B cell (primary cell): Measurements from ENCODE around the gene OIT3. TPM values are rescaled to one million over a fixed set of nuclear protein-coding genes. Genes with fewer than 3 reads are reported as not detected.

Experiments
- ATAC-seq: fragments of 200-7000 bp; cut with Tn5 transposase; one replicate; pipeline ENCODE4 v1.10.0; 2021; ENCODE audit warnings: low read depth, mild to moderate bottlenecking, moderate number of reproducible peaks, moderate library complexity
- CTCF ChIA-PET: fragments of 350-600 bp; sonication (Branson Sonifier 250); formaldehyde crosslinking; loops from one replicate; lab custom pipeline; 2021; ENCODE audit warnings: antibody characterized with exemption, inconsistent platforms; lab: Charles Lee
- POLR2A ChIA-PET: fragments of 350-600 bp; sonication (Branson Sonifier 250); formaldehyde crosslinking; loops from one replicate; lab custom pipeline; 2021; ENCODE audit warnings: antibody characterized with exemption; lab: Charles Lee
- DNase-seq: peaks from one replicate; pipeline ENCODE4 v3.0.0; 2013
- H2AFZ ChIP-seq: 2 replicates; pipeline ENCODE4 v1.6.1; 2012; ENCODE audit warnings: mild to moderate bottlenecking, low read depth, low read length; ENCODE audit not compliant: insufficient read depth, poor library complexity, severe bottlenecking
- H3K27ac ChIP-seq, 2 donors: 1 replicate in 1 of 2; 2 replicates in 1 of 2; pipeline ENCODE4 v1.5.1; 2012 to 2013; ENCODE audit warnings: low read length in 2 of 2, mild to moderate bottlenecking in 2 of 2, moderate library complexity in 1 of 2
- H3K27me3 ChIP-seq, 4 experiments: fragments of 200-600 bp in 1 of 4; sonication (generic) in 1 of 4; replicated peaks in 1 of 4; 1 replicate in 2 of 4; 2 replicates in 2 of 4; pipeline versions ENCODE4 v1.6.1 to v1.7.0; 2013 to 2016; ENCODE audit warnings: low read length in 3 of 4, mild to moderate bottlenecking in 2 of 4, mixed read lengths in 1 of 4, moderate library complexity in 1 of 4; ENCODE audit not compliant: insufficient read depth in 4 of 4, control insufficient read depth in 3 of 4; ENCODE audit errors: control extremely low read depth in 1 of 4
- H3K36me3 ChIP-seq, 2 experiments: replicated peaks in 1 of 2; 1 replicate in 1 of 2; 2 replicates in 1 of 2; pipeline versions ENCODE4 v1.6.1 to v1.7.1; 2013; ENCODE audit warnings: low read length in 1 of 2; ENCODE audit not compliant: insufficient read depth in 2 of 2, control insufficient read depth in 1 of 2; ENCODE audit errors: control extremely low read depth in 1 of 2, extremely low read depth in 1 of 2
- H3K4me1 ChIP-seq, 2 donors: fragments of 200-600 bp in 1 of 2; sonication (generic) in 1 of 2; 1 replicate in 1 of 2; 2 replicates in 1 of 2; pipeline versions ENCODE4 v1.5.1 to v1.6.1; 2013 to 2017; ENCODE audit warnings: low read length in 2 of 2; ENCODE audit not compliant: control insufficient read depth in 2 of 2, insufficient read depth in 2 of 2
- H3K4me2 ChIP-seq: replicated peaks from 2 replicates; pipeline ENCODE3; 2012; ENCODE audit warnings: mild to moderate bottlenecking, low read depth, low read length; ENCODE audit not compliant: poor library complexity, severe bottlenecking
- H3K4me3 ChIP-seq, 5 experiments: fragments of 200-600 bp in 1 of 5; sonication (generic) in 1 of 5; 1 replicate in 3 of 5; 2 replicates in 2 of 5; pipeline versions ENCODE4 v1.5.1 to v1.7.0; 2011 to 2016; ENCODE audit warnings: low read length in 4 of 5, mild to moderate bottlenecking in 4 of 5, low read depth in 2 of 5, control low read depth in 1 of 5, moderate library complexity in 1 of 5; ENCODE audit not compliant: insufficient read depth in 1 of 5; ENCODE audit errors: control extremely low read depth in 1 of 5, extremely low read depth in 1 of 5
- H3K79me2 ChIP-seq: fragments of 200-600 bp; sonication (generic); one replicate; pipeline ENCODE4 v1.6.0; 2016; ENCODE audit warnings: low read length; ENCODE audit not compliant: control insufficient read depth, insufficient read depth
- H3K9ac ChIP-seq: fragments of 200-600 bp; sonication (generic); 2 replicates; pipeline ENCODE4 v1.6.1; 2017; ENCODE audit warnings: mild to moderate bottlenecking, low read length, moderate library complexity
- H3K9me3 ChIP-seq, 3 donors: one replicate each; pipeline versions ENCODE4 v1.6.1 to v1.7.1; 2013; ENCODE audit warnings: low read length in 2 of 3; ENCODE audit not compliant: control insufficient read depth in 2 of 3, insufficient read depth in 1 of 3; ENCODE audit errors: control extremely low read depth in 1 of 3
- H4K20me1 ChIP-seq: 2 replicates; pipeline ENCODE4 v1.6.0; 2012; ENCODE audit warnings: mild to moderate bottlenecking, low read length; ENCODE audit not compliant: insufficient read depth, control insufficient read depth, poor library complexity, severe bottlenecking
- H3K27ac Mint-ChIP-seq: one replicate; pipeline ENCODE4 v1.8.0; 2021; ENCODE audit warnings: mixed read lengths
- H3K27me3 Mint-ChIP-seq: one replicate; pipeline ENCODE4 v1.8.0; 2021; ENCODE audit warnings: mixed read lengths
- H3K4me1 Mint-ChIP-seq: one replicate; pipeline ENCODE4 v1.8.0; 2021; ENCODE audit warnings: mixed read lengths
- H3K4me3 Mint-ChIP-seq: one replicate; pipeline ENCODE4 v1.8.0; 2021; ENCODE audit warnings: mixed read lengths
- H3K9me3 Mint-ChIP-seq: one replicate; pipeline ENCODE4 v1.8.0; 2022; ENCODE audit warnings: mixed read lengths; ENCODE audit not compliant: insufficient read depth
- EZH2 ChIP-seq: IDR thresholded peaks from 2 replicates; pipeline ENCODE4 v1.6.1; 2012; ENCODE audit warnings: borderline replicate concordance, low read depth, mild to moderate bottlenecking, moderate library complexity, low read length; ENCODE audit not compliant: insufficient read depth, poor library complexity, severe bottlenecking
- WGBS: methylation state at CpG from one replicate; pipeline ENCODE4 v1.1.5; 2013; ENCODE audit warnings: missing lambda C conversion rate; ENCODE audit not compliant: insufficient coverage; 5-methylcytosine and 5-hydroxymethylcytosine counted together
- intact Hi-C: fragments of 100-400 bp; cut with micrococcal nuclease; formaldehyde crosslinking; loops from one replicate; pipeline ENCODE4 v1.10.0; 2022
- polyA plus RNA-seq: library from polyadenylated mRNA; depleted of rRNA; stranded (reverse); fragments of >200 nt; gene quantifications from 2 replicates; pipeline ENCODE4 v1.2.3, GENCODE V29; 2012
- total RNA-seq, 2 donors: library from RNA; stranded (reverse); fragments of 120-200 nt in 1 of 2; gene quantifications; 1 replicate in 1 of 2; 2 replicates in 1 of 2; pipeline versions ENCODE4 v1.2.3 to v1.2.4, GENCODE V29; 2013 to 2022
- TF ChIP-seq, protein P1 (sequence below): fragments of 200-600 bp; IDR thresholded peaks from one replicate; pipeline ENCODE4 v1.8.0; 2022; ENCODE audit warnings: antibody characterized with exemption, mild to moderate bottlenecking

OIT3 gene
- total and polyA plus RNA-seq, 2 donors (not counting 1 experiment from before 2014, with no cell fraction given): 0.04 TPM; not detected in 1

DNA sequence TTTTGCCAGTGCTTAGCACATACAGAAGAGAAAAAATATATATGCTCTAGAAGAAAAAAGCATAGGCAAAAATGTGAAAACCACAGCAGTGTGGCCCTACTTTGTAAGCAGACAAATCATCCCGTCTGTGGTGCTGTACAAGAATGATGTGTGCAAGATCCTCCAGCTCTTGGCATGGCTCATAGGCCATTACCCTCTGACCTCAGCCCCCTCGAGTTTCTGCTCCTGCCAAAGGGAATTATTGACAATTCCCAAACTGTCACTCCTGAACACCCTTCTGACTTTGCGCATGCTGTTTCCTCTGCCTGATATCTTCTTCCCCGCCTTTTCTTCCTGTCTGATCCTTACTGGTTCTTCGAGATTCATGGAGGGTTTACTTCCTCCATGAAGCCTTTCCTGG is 33.9 kb downstream of the OIT3 start:
- no peak overlapping the region for H3K9ac ChIP-seq
- ATAC-seq (no peak), DNase-seq (no peak)
- no peaks in the 10 kb centered on the region for H3K36me3 ChIP-seq
- intact Hi-C loops: no loop called here
- H3K4me1 ChIP-seq: no peaks in the 10 kb centered on the region
- peaks cover 0 to 7% (median 2%) of the 10 kb centered on the region in 4 experiments for H3K27me3 ChIP-seq
- Mint-ChIP-seq H3K27ac (no peak overlapping the region), H3K27me3 (peaks cover 8% of the 10 kb centered on the region), H3K9me3 (no peaks in the 10 kb centered on the region), H3K4me1 (no peaks in the 10 kb centered on the region), H3K4me3 (no peak overlapping the region)
- peaks cover 0 to 4% (median 0%) of the 10 kb centered on the region in 3 donors for H3K9me3 ChIP-seq
- H3K27ac ChIP-seq: no peak overlapping the region
- no peaks in the 10 kb centered on the region for H3K79me2 ChIP-seq
- no peaks in the 10 kb centered on the region for H4K20me1 ChIP-seq
- ChIA-PET POLR2A (no interaction called here), CTCF (no interaction called here)
- H3K4me3 ChIP-seq: no peak overlapping the region
- 75% methylated on average over 4 of the region's 5 CpGs for WGBS
- no peak for TF ChIP-seq EZH2
- TF ChIP-seq, protein P1, sequence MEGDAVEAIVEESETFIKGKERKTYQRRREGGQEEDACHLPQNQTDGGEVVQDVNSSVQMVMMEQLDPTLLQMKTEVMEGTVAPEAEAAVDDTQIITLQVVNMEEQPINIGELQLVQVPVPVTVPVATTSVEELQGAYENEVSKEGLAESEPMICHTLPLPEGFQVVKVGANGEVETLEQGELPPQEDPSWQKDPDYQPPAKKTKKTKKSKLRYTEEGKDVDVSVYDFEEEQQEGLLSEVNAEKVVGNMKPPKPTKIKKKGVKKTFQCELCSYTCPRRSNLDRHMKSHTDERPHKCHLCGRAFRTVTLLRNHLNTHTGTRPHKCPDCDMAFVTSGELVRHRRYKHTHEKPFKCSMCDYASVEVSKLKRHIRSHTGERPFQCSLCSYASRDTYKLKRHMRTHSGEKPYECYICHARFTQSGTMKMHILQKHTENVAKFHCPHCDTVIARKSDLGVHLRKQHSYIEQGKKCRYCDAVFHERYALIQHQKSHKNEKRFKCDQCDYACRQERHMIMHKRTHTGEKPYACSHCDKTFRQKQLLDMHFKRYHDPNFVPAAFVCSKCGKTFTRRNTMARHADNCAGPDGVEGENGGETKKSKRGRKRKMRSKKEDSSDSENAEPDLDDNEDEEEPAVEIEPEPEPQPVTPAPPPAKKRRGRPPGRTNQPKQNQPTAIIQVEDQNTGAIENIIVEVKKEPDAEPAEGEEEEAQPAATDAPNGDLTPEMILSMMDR: no peak
- H3K4me2 ChIP-seq: no peak overlapping the region
- no peak overlapping the region for H2AFZ ChIP-seq

GRCh38 chr10:72928798-72929197 is 35.3 kb downstream of the OIT3 start:
- H3K4me1 Mint-ChIP-seq: no peaks in the 10 kb centered on the region
- Histone ChIP-seq H3K36me3 (no peaks in the 10 kb centered on the region), H3K4me2 (no peak overlapping the region), H3K27ac (no peak overlapping the region), H3K9ac (no peak overlapping the region), H3K79me2 (no peaks in the 10 kb centered on the region), H2AFZ (no peak overlapping the region), H3K27me3 (peaks cover 0 to under 1% (median under 1%) of the 10 kb centered on the region in 4 experiments), H3K4me3 (no peak overlapping the region), H4K20me1 (no peaks in the 10 kb centered on the region), H3K9me3 (no peaks in the 10 kb centered on the region), H3K4me1 (no peaks in the 10 kb centered on the region)
- no peak overlapping the region for H3K27ac Mint-ChIP-seq
- no CpG with 5 or more reads among the region's 5 CpGs for WGBS
- CTCF ChIA-PET: no interaction called here
- H3K27me3 Mint-ChIP-seq: peaks cover 7% of the 10 kb centered on the region
- no peak overlapping the region for H3K4me3 Mint-ChIP-seq
- TF ChIP-seq EZH2: no peak
- TF ChIP-seq, protein P1: no peak
- intact Hi-C loops: no loop called here
- no peaks in the 10 kb centered on the region for H3K9me3 Mint-ChIP-seq
- POLR2A ChIA-PET: no interaction called here
- no peak for ATAC-seq
- DNase-seq: no peak
